HG02981 (cell line): ENCODE results near the gene KRTAP5-8.
"Not testable (repeated sequence)": the region's sequence is repeated elsewhere in the genome, so short reads cannot be mapped to it uniquely, and the experiment has no call there.

Experiments used
- ATAC-seq: cut with Tn5 transposase; IDR thresholded peaks from one replicate; pipeline ENCODE4 v1.9.1; 2021; ENCODE audit warnings: mild to moderate bottlenecking, moderate library complexity; ENCODE audit not compliant: unreplicated experiment

Gene KRTAP5-8, protein sequence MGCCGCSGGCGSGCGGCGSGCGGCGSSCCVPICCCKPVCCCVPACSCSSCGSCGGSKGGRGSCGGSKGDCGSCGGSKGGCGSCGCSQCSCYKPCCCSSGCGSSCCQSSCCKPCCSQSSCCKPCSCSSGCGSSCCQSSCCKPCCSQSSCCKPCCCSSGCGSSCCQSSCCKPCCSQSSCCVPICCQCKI

DNA sequence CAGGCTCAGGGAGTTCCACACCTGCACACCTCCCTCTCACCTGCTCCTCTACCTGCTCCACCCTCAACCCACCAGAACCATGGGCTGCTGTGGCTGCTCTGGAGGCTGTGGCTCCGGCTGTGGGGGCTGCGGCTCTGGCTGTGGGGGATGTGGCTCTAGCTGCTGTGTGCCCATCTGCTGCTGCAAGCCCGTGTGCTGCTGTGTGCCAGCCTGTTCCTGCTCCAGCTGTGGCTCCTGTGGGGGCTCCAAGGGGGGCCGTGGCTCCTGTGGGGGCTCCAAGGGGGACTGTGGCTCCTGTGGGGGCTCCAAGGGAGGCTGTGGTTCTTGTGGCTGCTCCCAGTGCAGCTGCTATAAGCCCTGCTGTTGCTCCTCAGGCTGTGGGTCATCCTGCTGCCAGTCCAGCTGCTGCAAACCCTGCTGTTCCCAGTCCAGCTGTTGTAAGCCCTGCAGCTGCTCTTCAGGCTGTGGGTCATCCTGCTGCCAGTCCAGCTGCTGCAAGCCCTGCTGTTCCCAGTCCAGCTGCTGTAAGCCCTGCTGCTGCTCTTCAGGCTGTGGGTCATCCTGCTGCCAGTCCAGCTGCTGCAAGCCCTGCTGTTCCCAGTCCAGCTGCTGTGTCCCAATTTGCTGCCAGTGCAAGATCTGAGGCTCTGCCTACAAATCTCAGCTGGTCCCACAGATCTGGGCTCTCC is at the start of gene KRTAP5-8:
KRTAP5-8 (plus strand) TSS at position 49 of the 689 bp plus-strand sequence; CDS start at position 80, 31 bp downstream.
- ATAC-seq, result not testable (repeated sequence)

DNA sequence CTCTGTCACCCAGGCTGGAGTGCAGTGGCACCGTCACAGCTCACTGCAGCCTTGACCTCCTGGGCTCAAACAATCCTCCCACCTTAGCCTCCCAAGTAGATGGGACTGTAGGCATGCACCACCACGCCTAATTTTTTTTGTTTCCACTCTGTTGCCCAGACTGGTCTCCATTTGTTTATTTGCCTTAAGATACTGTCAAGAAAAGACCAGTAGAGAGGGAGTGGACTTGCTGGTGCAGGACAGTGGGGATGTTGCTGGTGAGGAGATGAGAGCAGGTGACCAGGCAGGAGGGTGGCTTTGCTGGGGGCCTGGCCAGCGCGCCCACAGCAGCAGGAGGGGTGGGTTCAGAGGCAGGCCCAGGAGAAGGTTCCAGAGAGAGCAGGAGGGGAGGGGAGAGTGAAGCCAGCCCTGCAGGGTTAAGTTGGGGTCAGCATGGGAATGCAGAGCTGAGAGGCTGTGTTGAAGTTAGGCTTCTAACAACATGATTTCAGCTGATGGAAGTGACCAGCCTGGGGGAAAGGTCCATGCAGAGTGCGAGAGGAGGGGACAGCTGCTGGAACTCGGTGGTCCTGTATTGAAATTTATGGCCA is 49.0 kb upstream of the KRTAP5-8 start:
- no peak for ATAC-seq

DNA sequence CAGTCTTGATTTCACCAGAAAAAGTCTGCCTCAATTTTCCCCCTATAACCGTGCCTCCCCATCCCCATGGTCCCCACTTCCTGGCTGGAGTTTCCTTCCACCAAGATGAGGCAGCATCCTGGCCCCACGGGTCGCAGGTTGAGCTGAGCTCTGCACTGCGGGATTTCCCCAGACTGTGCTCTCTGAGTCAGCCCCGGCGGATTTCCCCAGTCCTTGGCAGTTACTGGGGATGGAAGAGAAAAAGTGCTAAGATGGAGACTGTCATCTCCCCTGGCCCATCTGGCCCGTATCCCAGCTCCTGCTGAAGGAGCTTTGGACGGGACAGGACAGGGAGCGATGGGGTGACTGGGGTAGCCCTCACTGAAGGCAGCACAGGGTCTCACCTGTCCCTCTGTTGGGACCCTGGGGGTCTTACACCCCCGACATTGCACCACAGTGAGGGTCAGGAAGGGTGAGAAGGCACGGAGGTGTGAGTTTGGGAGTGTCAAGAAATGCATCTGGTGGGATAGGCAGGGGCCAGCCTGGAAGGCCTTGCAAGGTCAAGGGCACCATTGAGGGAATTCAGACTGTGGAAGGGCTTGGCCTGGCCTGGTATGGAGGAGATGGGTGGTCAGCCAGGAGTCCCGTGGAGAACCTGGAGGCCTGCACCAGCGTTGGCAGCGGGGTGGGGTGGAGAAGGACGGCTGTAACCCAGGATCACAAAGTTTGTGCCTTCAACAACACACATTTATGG is 48.3 kb upstream of the KRTAP5-8 start:
- ATAC-seq, result no peak

DNA sequence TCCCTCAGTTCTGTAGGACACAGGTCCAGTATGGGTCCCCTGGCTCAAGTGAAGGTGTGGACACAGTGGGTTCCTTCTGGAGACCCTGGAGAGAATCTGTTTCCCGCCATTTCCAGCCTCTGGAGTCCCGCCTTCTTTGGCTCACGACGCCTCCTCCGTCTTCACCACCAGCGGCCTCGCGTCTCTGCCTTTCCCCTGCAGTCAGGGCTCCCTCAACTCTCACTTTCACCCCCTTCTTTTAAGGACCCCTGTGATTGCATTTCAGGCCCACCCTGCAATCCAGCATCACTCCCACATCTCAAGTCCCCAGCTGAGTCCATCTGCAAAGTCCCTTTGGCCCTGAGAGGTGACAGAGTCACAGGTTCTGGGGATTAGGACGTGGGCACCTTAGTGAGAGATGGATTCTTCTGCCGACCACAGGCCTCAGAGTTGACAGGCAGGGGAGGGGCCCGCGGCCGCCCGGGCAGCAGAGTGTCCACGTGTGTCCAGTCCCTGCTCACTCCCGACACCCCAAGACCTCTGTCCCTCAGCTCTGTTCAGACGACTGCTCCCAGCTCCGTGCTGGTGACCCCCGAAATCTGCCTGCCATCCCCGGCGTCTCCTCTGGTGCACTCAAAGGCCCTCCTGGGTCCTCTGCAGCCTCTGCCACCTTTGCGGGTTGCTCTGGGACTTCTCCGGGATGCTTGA is 47.6 kb upstream of the KRTAP5-8 start:
- ATAC-seq, result no peak

DNA sequence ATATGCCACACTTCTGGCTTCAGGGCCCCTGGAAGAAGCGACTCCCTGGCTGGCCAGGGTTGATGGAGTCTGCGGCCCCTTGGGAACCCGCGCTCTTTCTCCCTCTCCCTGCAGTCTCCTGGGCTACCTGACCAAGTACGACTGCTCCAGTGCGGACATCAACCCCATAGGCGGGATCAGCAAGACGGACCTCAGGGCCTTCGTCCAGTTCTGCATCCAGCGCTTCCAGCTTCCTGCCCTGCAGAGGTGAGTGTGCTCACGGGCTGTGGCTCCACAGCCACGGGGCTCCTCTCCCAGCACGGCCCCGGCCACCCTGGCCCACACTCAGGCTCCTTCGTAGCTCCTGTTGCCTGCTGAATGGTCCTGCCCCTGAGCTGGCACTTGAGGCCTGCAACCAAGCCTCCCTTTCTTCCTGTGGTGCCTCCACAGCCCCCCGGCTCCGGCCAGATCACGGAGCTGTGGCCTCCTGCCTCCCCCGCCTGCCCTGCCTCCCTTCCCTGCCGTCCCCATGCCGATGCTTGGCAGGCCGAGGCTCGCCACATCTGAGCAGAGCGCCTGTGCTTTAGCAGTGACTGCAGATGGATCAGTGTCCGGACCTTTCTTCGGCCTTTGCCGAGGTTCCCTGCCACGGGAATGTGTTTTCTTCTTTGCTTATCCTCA is 47.0 kb upstream of the KRTAP5-8 start:
- ATAC-seq, result no peak

DNA sequence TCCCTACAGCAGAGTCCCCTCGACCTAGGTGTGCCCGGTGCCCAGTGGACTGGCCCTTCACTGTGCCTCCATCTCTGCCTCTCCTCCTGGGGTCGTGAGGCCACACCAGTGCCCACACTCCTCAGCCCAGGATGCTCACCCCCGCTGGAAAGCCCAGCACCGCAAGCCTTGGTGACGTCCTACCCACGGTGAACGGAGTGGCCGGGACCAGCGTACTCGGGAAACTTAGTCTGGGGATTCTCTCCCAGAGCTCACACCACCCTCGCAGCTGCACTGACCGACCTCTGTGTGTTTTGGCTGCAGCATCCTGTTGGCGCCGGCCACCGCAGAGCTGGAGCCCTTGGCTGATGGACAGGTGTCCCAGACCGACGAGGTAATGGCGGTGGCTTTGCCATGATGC is 46.3 kb upstream of the KRTAP5-8 start:
- no peak for ATAC-seq

DNA sequence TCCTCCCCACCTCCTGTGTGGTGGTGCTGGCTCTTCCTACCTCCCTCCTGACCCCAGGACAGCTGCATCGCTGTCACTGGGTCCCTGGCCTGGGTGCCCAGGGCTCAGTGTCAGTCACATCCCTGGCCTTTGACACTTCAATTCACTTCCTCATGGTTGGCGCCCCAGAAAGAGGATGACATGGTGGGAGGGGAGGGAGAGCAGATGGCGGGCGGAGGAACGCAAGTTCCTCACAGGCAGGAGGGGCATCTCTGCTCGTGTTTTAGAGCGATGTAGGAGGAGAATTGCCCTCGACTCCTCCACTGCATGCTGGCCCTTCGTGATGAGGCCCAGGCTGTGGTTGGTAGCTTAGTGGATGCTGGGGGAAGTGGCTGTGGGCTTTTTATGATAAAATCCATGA is 45.9 kb upstream of the KRTAP5-8 start:
- ATAC-seq, result no peak

DNA sequence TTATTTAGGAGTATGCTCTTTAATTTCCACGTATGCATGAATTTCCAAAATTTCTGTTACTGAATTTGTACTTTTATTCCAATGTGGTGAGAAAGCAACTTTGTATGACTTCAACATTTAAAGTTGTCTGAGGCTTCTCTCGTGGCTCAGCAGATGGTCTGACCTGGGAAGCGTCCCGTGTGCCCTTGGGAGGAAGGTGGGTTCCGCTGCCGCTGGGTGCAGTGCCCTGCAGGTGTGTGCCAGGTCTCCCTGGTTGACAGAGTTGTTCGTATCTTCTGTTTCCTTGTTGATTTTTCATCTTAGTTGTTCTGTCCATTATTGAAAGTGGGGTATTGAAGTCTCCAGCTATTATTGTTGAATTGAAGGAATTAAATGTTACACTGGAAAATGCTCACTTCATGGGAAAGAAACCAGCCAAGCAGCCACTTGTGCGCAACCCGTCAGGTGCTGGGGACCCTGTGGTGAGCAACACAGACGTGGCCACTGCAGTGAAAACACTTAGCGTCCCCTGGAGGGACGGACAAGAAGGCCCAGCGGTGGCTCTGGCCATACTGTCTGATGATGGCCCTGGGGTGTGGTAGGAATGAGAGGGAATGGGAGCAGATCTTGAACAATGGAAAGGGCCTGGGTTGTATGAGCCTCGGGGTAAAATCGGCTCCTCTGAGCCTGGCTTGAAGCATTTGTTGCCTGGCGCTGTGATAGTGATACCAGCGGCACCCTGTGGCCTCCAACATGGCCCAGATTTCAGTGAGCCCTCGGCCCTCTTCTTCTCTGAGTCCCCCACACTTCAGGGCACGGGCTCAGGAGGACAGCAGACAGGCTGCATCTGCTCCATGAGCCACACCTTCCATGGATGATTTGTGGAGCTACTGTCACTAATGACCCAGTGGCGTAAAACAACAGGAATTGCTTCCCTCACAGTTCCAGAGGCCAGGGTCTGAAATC is 42.3 kb upstream of the KRTAP5-8 start:
- ATAC-seq, result no peak

DNA sequence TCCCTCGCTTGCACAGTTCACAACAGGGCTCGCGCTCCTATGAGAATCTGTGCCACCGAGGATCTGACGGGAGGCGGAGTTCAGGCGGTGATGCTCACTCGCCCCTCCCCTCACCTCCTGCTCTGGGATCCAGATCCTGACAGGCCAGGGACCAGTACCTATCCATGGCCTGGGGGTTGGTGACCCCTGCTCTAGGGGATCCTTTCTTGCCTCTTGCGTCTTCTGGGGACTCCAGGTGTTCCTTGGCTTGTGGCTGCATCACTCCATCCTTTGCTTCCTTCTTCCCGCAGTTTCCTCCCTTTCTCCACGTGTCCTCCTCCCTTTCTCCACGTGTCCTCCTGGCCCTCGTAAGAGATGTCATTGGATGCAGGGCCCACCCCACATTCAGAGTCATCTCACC is 41.4 kb upstream of the KRTAP5-8 start:
- no peak for ATAC-seq

DNA sequence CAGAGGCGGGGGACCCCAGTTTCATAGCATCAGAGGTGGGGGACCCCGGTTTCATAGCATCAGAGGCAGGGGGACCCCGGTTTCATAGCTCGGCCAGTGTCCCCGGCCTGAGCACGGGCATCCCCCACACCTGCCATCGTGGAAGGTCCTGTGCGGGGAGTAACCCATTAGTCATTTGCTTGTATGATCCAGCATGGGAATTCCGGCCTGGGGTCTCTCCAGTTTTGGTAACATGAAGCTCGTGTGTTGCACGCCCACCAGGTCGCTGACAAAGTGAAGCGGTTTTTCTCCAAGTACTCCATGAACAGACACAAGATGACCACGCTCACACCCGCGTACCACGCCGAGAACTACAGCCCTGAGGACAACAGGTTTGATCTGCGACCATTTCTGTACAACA is 39.7 kb upstream of the KRTAP5-8 start:
- ATAC-seq, result no peak

DNA sequence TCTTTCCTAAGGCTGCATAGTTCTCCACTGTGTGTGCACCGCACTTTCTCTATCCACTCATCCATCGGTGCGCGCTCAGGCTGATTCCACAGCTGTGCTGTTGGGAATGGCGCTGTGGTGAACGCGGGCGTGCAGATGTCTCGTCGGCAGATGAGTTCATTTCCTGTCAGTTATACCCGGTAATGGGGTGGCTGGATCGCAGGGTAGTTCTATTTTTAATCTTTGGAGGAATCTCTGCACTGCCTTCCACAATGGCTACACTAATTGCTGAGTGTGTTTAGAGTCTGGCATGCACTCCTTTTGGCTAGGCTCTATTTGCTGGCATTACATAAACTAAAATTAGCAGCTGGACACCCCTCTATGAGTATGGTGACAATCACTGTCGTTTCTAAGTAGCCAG is 38.7 kb upstream of the KRTAP5-8 start:
- no peak for ATAC-seq

DNA sequence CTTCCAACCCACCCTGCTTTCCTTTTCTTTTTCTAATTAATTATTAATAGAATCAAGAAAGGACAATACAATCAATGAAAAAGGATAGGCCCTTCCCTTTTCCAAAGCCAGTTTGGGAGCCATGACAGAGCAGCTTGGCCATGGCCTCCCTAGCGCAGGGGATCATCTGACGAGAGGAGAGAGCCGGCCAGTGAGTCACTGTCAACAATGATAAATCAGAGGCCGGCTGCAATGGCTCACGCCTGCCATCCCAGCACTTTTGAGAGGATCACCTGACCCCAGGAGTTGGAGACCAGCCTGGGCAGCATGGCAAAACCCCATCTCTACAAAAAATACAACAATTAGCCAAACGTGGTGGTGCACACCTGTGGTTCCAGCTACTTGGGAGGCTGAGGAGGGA is 38.3 kb upstream of the KRTAP5-8 start:
- no peak for ATAC-seq

DNA sequence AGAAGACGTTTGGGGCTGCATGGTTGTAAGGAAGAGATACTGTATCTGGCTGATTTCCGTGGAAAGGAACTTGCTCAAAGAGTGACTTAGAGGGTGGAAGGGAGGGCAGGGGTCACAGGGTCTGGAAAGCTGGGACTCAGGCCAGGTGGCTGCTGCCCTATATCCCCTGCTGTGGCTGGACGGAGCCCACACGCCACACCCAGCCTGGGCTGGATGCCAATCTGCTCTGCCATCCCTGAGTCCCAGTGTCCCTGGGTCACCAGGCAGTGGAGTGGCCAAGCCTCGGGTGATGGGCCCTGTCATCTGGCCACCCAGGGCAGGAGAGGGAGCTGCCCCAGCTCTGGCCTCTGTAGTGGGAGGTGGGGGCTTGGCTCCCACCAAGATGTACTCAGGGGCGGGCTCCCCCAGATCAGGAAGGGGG is 37.2 kb upstream of the KRTAP5-8 start:
- no peak for ATAC-seq

DNA sequence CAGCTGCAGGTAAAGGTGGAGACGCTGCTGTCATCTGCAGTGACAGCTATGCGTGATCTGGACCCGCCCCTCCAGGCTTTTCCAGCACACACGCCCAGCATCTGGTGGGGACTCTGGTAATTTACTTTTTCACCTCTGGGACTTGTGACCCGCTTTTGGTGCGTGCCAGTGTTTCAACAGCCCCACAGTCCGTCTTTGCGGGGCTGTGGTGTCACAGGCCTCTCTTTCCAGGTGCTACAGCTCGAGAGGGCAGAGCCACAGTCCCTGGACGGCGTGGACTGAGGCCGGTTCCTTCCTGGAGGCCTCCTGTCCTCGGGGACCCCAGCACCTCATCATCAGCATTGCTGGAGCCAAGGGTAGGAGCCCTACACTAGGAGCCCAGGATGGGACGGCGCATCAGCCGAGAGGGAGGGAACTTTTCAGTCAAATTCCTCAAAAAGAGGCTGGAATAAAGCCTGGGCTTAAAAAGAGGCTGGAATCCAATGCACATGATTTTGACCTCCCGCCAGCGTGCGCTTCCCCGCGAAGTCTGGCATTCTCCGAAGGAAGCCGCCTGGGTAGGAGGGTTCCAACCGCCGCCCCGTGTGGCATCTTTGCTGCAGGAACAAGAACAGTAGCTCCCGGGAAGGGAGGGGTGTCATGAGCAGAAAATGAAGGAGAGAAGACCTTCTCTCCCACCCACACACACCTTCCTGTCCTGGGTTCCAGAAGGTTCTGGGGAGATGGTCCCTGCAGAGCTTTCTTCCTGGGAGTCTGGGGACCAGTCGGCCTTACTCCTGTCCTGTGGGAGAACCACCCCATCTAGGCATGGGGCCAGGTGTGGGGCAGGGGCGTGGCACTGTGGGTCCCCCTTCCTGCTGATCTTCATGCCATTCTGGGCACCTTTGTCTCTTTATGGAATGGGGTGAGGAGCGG is 36.5 kb upstream of the KRTAP5-8 start:
- ATAC-seq, result no peak

DNA sequence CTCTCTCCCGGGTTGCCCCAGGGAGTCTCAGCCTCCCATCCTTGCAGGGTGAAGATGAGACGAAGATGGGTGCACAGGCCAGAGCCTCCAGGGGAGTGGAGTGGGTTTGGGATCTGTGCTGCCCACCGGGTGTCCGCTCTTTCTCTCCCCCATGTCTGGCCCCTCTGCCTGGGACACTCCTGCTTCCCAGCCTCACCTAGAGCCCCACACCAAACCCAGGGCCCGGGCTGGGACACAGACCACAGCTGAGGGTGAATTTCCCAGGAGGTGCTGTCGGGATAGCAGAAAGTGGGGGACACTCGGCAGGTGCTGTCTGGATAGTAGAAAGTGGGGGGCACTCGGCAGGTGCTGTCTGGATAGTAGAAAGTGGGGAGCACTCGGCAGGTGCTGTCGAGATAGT is 35.8 kb upstream of the KRTAP5-8 start:
- no peak for ATAC-seq

DNA sequence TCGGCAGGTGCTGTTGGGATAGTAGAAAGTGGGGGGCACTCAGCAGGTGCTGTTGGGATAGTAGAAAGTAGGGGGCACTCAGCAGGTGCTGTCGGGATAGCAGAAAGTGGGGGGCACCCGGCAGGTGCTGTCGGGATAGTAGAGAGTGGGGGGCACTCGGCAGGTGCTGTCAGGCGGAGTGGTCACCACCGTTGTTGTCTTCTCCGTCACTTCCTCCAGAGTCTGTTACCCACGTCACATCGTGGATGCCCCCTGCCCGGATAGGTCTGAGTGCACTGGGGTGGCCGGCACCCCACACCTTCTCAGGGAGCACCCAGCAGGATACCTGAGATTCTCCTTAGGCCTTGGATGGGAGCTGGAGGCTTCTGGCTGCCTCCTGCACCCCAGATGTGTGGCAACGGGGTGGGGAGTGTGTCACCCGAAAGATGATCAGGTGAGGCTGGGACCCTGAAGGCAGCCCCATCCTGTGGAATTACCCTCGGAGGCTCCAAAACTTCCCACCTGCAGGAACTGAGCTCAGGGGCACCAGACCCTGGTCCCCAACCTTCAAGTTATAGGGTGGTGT is 34.9 kb upstream of the KRTAP5-8 start:
- no peak for ATAC-seq

DNA sequence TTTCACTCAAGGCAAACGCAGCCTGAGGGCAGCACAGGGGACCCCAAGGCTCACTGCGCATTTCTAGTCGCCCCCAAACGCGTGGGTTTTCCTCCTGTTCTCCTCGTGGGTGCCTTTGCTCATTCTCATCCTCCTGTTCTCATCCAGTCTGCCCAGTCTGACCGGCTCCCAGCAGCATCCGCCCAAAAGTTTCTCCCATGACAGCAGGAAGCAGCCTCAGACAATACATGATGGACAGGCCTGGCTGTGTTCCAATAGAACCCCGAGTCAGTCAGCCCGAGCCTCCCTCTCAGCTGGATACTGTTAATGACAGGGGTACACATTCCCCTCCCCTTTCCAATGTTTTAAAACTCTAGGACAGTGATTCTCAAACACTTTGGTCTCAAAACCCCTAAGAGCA is 33.3 kb upstream of the KRTAP5-8 start:
- no peak for ATAC-seq

DNA sequence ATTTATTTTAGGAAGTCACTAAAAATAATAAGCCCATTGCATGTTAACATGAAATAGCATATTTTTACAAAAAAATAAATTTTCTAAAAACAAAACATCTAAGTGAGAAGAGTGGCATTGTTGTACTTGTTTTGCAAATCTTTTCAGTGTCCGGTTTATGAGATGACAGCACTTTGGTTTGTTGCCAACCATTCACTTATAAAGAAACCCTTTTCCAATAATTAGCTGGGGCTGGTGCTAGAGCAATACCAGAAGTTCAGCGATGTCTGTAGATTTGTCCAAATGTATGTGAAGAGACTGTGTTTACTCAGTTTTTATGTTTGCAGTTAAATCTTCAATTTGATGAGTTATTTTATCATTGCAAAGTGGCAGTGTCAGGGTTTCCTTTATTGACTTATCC is 32.8 kb upstream of the KRTAP5-8 start:
- ATAC-seq, result no peak
